A673 (cell line): ENCODE measurements around the gene FAM3B.

Source experiments
- CTCF ChIP-seq: fragments of 300-800, 200-600 bp; sonication (generic); conservative IDR thresholded peaks from 2 replicates; pipeline ENCODE4 v1.5.1; 2017; ENCODE audit warnings: low read depth, mild to moderate bottlenecking, antibody characterized with exemption, low read length, moderate library complexity, mixed read lengths
- EZH2 ChIP-seq: fragments of 200-600 bp; sonication (generic); IDR thresholded peaks from 2 replicates; pipeline ENCODE4 v1.6.1; 2017; ENCODE audit warnings: borderline replicate concordance, low read depth, mild to moderate bottlenecking, mixed read lengths, antibody characterized with exemption, low read length; ENCODE audit not compliant: poor library complexity, severe bottlenecking

- no peak for TF ChIP-seq CTCF
- no peak for TF ChIP-seq EZH2
Observed at GRCh38 chr21:41282412-41282811, 34.2 kb upstream of the FAM3B start.
